DND-41 (cell line): ENCODE results near the gene SMCO4.

ENCODE experiments used
- ATAC-seq: fragments of 200-7000 bp; cut with Tn5 transposase; 3 replicates; pipeline ENCODE4 v1.9.1; 2021; ENCODE audit warnings: low read depth; ENCODE audit not compliant: insufficient read depth
- DNase-seq: peaks from one replicate; pipeline ENCODE4 v3.0.0-alpha.2; 2020
- H2AFZ ChIP-seq: 2 replicates; pipeline ENCODE4 v1.6.0; 2012; ENCODE audit warnings: low read depth, low read length
- H3K27ac ChIP-seq: 2 replicates; pipeline ENCODE4 v1.5.1; 2012; ENCODE audit warnings: low read length, inconsistent platforms
- H3K27me3 ChIP-seq: fragments of 200-600 bp; sonication (generic); 2 replicates; pipeline ENCODE4 v1.6.0; 2012; ENCODE audit warnings: low read length, mild to moderate bottlenecking, inconsistent platforms; ENCODE audit not compliant: insufficient read depth, poor library complexity
- H3K36me3 ChIP-seq: 2 replicates; pipeline ENCODE4 v1.5.1; 2012; ENCODE audit warnings: low read length, inconsistent platforms; ENCODE audit not compliant: insufficient read depth
- H3K4me1 ChIP-seq: 2 replicates; pipeline ENCODE4 v1.5.1; 2012; ENCODE audit warnings: mild to moderate bottlenecking, low read length; ENCODE audit not compliant: insufficient read depth
- H3K4me2 ChIP-seq: 2 replicates; pipeline ENCODE4 v1.6.0; 2012; ENCODE audit warnings: mild to moderate bottlenecking, moderate library complexity, low read length, inconsistent platforms; ENCODE audit not compliant: insufficient read depth
- H3K4me3 ChIP-seq, 2 experiments: fragments of 200-600 bp in 1 of 2; shearing (Covaris generic) in 1 of 2; 2 replicates each; pipeline ENCODE4 v1.5.1; 2012 to 2016; ENCODE audit warnings: inconsistent platforms in 2 of 2, low read length in 2 of 2, mild to moderate bottlenecking in 2 of 2, low read depth in 1 of 2, moderate library complexity in 1 of 2
- H3K79me2 ChIP-seq: 2 replicates; pipeline ENCODE4 v1.6.0; 2012; ENCODE audit warnings: low read length, inconsistent platforms; ENCODE audit not compliant: insufficient read depth
- H3K9ac ChIP-seq: 2 replicates; pipeline ENCODE4 v1.6.0; 2012; ENCODE audit warnings: low read depth, mild to moderate bottlenecking, inconsistent platforms, low read length, moderate library complexity
- H3K9me3 ChIP-seq: 2 replicates; pipeline ENCODE4 v1.5.1; 2012; ENCODE audit warnings: low read length, moderate library complexity, mild to moderate bottlenecking, inconsistent platforms; ENCODE audit not compliant: insufficient read depth, severe bottlenecking
- H4K20me1 ChIP-seq: 2 replicates; pipeline ENCODE4 v1.6.0; 2012; ENCODE audit warnings: low read length; ENCODE audit not compliant: insufficient read depth
- CTCF ChIP-seq: IDR thresholded peaks from 2 replicates; pipeline ENCODE4 v1.5.1; 2012; ENCODE audit warnings: borderline replicate concordance, low read length, moderate library complexity, mild to moderate bottlenecking; ENCODE audit not compliant: poor library complexity, severe bottlenecking; ENCODE audit errors: extremely low read depth
- EZH2 ChIP-seq: IDR thresholded peaks from 3 replicates; pipeline ENCODE4 v1.6.1; 2012; ENCODE audit warnings: borderline replicate concordance, low read depth, mild to moderate bottlenecking, moderate library complexity, low read length, inconsistent platforms; ENCODE audit not compliant: severe bottlenecking

The SMCO4 gene

GRCh38 chr11:93490996-93491618 lies 52.1 kb downstream of the SMCO4 start:
- ATAC-seq (no peak), DNase-seq (no peak)
- Histone ChIP-seq H2AFZ (no peak overlapping the region), H3K27ac (no peak overlapping the region), H3K4me3 (no peak overlapping the region), H3K4me1 (no peaks in the 10 kb centered on the region), H3K9me3 (no peaks in the 10 kb centered on the region), H3K27me3 (no peaks in the 10 kb centered on the region), H3K79me2 (no peaks in the 10 kb centered on the region), H3K4me2 (no peak overlapping the region), H3K36me3 (peaks cover 14% of the 10 kb centered on the region; the same call in 1 of the 2 replicates), H4K20me1 (no peaks in the 10 kb centered on the region), H3K9ac (no peak overlapping the region)
- TF ChIP-seq CTCF (no peak), EZH2 (no peak)

GRCh38 chr11:93489841-93490240 lies 53.4 kb downstream of the SMCO4 start:
- Histone ChIP-seq H3K36me3 (peaks cover 14% of the 10 kb centered on the region; the same call in 1 of the 2 replicates), H3K79me2 (no peaks in the 10 kb centered on the region), H3K9ac (no peak overlapping the region)

GRCh38 chr11:93487032-93487483 lies 56.1 kb downstream of the SMCO4 start:
- ATAC-seq, result no peak
- TF ChIP-seq EZH2 (no peak), CTCF (no peak)
- Histone ChIP-seq H3K9ac (no peak overlapping the region), H3K9me3 (no peaks in the 10 kb centered on the region), H3K79me2 (no peaks in the 10 kb centered on the region), H3K4me3 (no peak overlapping the region), H4K20me1 (no peaks in the 10 kb centered on the region), H3K27ac (no peak overlapping the region), H3K4me1 (no peaks in the 10 kb centered on the region), H2AFZ (no peak overlapping the region), H3K36me3 (peaks cover 13% of the 10 kb centered on the region), H3K4me2 (no peak overlapping the region), H3K27me3 (no peaks in the 10 kb centered on the region)
- DNase-seq, result no peak

More at GRCh38 chr11:93489841-93490240, 53.4 kb downstream of the SMCO4 start:
- Histone ChIP-seq H3K4me3 (no peak overlapping the region), H3K27ac (no peak overlapping the region), H2AFZ (no peak overlapping the region), H3K27me3 (no peaks in the 10 kb centered on the region), H3K4me1 (no peaks in the 10 kb centered on the region), H4K20me1 (no peaks in the 10 kb centered on the region), H3K9me3 (no peaks in the 10 kb centered on the region), H3K4me2 (no peak overlapping the region)
- ATAC-seq, result no peak
- DNase-seq, result no peak
- no peak for TF ChIP-seq CTCF
- no peak for TF ChIP-seq EZH2

- H3K4me3 ChIP-seq, result no peak overlapping the region
- no peaks in the 10 kb centered on the region for H3K27me3 ChIP-seq
- H3K9ac ChIP-seq, result no peak overlapping the region
- no peak overlapping the region for H3K27ac ChIP-seq
- peaks cover 15% of the 10 kb centered on the region for H3K36me3 ChIP-seq
- no peak overlapping the region for H3K4me2 ChIP-seq
- no peak overlapping the region for H2AFZ ChIP-seq
- no peaks in the 10 kb centered on the region for H3K9me3 ChIP-seq
- no peak for ATAC-seq
- DNase-seq, result no peak
- no peaks in the 10 kb centered on the region for H4K20me1 ChIP-seq
- no peaks in the 10 kb centered on the region for H3K79me2 ChIP-seq
- no peaks in the 10 kb centered on the region for H3K4me1 ChIP-seq
- TF ChIP-seq EZH2 (no peak), CTCF (no peak)
These were observed 57.2 kb downstream of the SMCO4 start for GRCh38 chr11:93485983-93486382.
